Measurements from ENCODE around the gene HSD17B3. TPM values are rescaled to one million over a fixed set of nuclear protein-coding genes. Genes with fewer than 3 reads are reported as not detected.

The HSD17B3 gene
- total RNA-seq, 6 experiments from 2014 or later = not detected

DNA sequence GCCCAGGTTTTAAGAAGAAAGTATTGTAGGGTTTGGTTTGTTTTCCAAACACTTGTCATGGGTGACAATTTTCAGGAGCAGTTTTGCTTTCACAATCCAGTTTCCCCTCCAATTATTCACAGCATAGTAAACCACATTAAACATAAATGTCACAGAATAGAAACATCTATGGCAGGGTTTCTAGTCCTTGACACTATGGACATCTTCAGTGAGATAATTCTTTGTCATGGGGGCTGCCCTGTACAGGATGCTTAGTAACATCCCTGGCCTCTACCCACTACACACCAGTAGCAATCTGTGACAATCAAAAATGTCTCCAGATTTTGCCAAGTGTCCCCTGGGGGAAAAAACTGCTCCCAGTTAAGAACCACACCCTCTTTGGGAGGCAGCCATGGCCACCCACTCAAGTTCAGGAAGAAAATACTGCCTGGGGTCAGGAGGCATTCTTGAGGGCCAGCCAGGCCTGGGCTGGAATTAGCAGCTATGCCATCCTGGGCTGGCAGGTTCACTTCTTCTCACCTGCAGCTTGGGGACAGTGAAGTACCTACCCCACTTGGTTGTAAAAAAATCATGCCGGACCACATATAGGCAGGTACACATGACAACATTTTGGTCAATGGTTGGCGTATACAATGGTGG is 116.3 kb downstream of the HSD17B3 start:
- Mint-ChIP-seq H3K4me3 (no peak overlapping the region), H3K27me3 (ENCODE audit: insufficient read depth) (peaks cover 18% of the 10 kb centered on the region), H3K4me1 (ENCODE audit: low read depth) (no peaks in the 10 kb centered on the region), H3K27ac (no peak overlapping the region), H3K36me3 (ENCODE audit: low read depth) (no peaks in the 10 kb centered on the region), H3K9me3 (peaks cover 7% of the 10 kb centered on the region)
- DNase-seq = no peak
- TF ChIP-seq, protein P1, sequence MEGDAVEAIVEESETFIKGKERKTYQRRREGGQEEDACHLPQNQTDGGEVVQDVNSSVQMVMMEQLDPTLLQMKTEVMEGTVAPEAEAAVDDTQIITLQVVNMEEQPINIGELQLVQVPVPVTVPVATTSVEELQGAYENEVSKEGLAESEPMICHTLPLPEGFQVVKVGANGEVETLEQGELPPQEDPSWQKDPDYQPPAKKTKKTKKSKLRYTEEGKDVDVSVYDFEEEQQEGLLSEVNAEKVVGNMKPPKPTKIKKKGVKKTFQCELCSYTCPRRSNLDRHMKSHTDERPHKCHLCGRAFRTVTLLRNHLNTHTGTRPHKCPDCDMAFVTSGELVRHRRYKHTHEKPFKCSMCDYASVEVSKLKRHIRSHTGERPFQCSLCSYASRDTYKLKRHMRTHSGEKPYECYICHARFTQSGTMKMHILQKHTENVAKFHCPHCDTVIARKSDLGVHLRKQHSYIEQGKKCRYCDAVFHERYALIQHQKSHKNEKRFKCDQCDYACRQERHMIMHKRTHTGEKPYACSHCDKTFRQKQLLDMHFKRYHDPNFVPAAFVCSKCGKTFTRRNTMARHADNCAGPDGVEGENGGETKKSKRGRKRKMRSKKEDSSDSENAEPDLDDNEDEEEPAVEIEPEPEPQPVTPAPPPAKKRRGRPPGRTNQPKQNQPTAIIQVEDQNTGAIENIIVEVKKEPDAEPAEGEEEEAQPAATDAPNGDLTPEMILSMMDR (IDR thresholded peaks at IDR 0.05) = no peak

Other genes with a start within 250 kb of the HSD17B3 start
- gene SLC35D2, start 81.5 kb upstream of the HSD17B3 start, total RNA-seq (2021; fragmentation: NEBNext Ultra II Directional; extraction: Animal tissue kit (Norgen Biotek cat#: 25700)) = 10 to 100 TPM; 15.6 to 23.9 (median 19.9) TPM
- gene ZNF367, start 116.2 kb upstream of the HSD17B3 start, total RNA-seq (2021; fragmentation: NEBNext Ultra II Directional; extraction: Animal tissue kit (Norgen Biotek cat#: 25700)) = 10 to 100 TPM in 5 of 6 experiments, 1 to 10 TPM in 1; 6.1 to 12.2 (median 11.5) TPM
- gene HABP4, start 148.0 kb upstream of the HSD17B3 start, total RNA-seq (2021; fragmentation: NEBNext Ultra II Directional; extraction: Animal tissue kit (Norgen Biotek cat#: 25700)) = 10 to 100 TPM; 20.1 to 26.6 (median 24.9) TPM